GM19239 (cell line): Measurements from ENCODE around the gene EFHD2.

Experiments
- DNase-seq: peaks from one replicate; pipeline ENCODE4 v3.0.0; 2011; ENCODE audit warnings: low spot score; ENCODE audit not compliant: insufficient read length
- FAIRE-seq: peaks from 2 replicates; lab custom pipeline; 2011; peaks lifted over from hg19 to GRCh38; lab: Jason Lieb, UNC

Gene EFHD2

GRCh38 chr1:15410884-15411245 is 1.2 kb downstream of the EFHD2 start:
- FAIRE-seq, result no peak
- no peak for DNase-seq

GRCh38 chr1:15411593-15412137 is 2.0 kb downstream of the EFHD2 start:
- peak; percentile 83 for DNase-seq

GRCh38 chr1:15412175-15412800 is 2.6 kb downstream of the EFHD2 start:
- DNase-seq (no peak), FAIRE-seq (no peak)

More at GRCh38 chr1:15411593-15412137, 2.0 kb downstream of the EFHD2 start:
- FAIRE-seq, result peak; percentile 93

- FAIRE-seq, result no peak
- no peak for DNase-seq
Measured at GRCh38 chr1:15412843-15413242, 3.2 kb downstream of the EFHD2 start.

GRCh38 chr1:15413563-15414444 is 4.1 kb downstream of the EFHD2 start:
- FAIRE-seq, result no peak
- DNase-seq, result no peak

- DNase-seq (no peak), FAIRE-seq (no peak)
Measured at GRCh38 chr1:15414445-15414983, 4.8 kb downstream of the EFHD2 start.

- DNase-seq (no peak), FAIRE-seq (peak; percentile 71)
Measured at GRCh38 chr1:15417059-15417934, 7.6 kb downstream of the EFHD2 start.

GRCh38 chr1:15418806-15419515 is 9.3 kb downstream of the EFHD2 start:
- FAIRE-seq (no peak), DNase-seq (no peak)

GRCh38 chr1:15420853-15421465 is 11.3 kb downstream of the EFHD2 start:
- no peak for DNase-seq

GRCh38 chr1:15422871-15423270 is 13.2 kb downstream of the EFHD2 start:
- DNase-seq, result no peak

More at GRCh38 chr1:15420853-15421465, 11.3 kb downstream of the EFHD2 start:
- no peak for FAIRE-seq

GRCh38 chr1:15423355-15424077 is 13.8 kb downstream of the EFHD2 start:
- DNase-seq (no peak), FAIRE-seq (no peak)

More at GRCh38 chr1:15422871-15423270, 13.2 kb downstream of the EFHD2 start:
- no peak for FAIRE-seq

GRCh38 chr1:15424146-15424667 is 14.5 kb downstream of the EFHD2 start:
- FAIRE-seq, result no peak
- no peak for DNase-seq

- FAIRE-seq (no peak), DNase-seq (no peak)
Measured at GRCh38 chr1:15424981-15425380, 15.3 kb downstream of the EFHD2 start.

- no peak for DNase-seq
- no peak for FAIRE-seq
Measured at GRCh38 chr1:15425521-15425920, 15.8 kb downstream of the EFHD2 start.

- DNase-seq (no peak), FAIRE-seq (no peak)
Measured at GRCh38 chr1:15425958-15426357, 16.3 kb downstream of the EFHD2 start.

- FAIRE-seq, result no peak
- DNase-seq, result no peak
Measured at GRCh38 chr1:15426492-15427279, 17.0 kb downstream of the EFHD2 start.

GRCh38 chr1:15427280-15427666 is 17.6 kb downstream of the EFHD2 start:
- DNase-seq (no peak), FAIRE-seq (no peak)
